GM19099 (cell line): ENCODE measurements around the gene RNF208.

Source experiments
- POLR2A ChIP-seq: IDR thresholded peaks from 3 replicates; pipeline ENCODE4 v1.6.1; 2011; ENCODE audit warnings: low read depth; ENCODE audit not compliant: insufficient read length; ENCODE audit errors: extremely low read depth

The RNF208 gene

DNA sequence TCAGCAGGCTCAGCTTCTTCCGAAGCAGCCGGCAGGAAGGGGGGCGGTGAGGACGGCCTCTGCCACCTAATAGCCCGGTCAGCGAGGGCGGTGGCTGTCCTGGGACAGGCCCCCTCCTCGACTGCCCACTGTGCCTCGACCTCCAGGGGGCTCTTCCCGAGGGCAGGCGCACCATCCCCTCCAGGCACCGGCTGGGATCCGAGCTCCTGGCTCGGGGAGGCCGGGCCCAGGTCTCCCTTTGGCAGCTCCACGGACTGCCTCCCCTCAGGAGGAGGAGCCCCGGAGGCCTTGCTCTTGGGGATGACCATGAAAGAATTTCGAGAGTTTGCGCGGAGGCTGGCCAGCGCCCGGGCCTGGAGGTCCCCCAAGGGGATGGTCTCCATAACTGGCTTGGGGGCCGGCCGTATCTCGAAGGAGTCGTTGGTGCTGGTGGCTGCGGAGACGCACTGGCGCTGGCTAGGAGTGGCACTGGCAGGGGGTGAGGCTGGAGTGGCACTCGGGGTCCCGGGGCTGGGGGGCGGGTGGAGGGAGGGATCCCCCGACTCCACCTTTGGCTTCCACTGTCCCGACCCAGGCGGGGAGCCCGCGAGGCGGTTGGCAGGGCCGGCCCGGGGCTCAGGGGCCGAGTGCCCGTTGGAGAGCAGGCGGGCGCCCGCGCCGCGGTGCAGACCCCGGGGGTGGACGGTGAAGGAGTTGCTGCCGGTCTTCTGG, 22.5 kb downstream of the RNF208 start:
- no peak for TF ChIP-seq POLR2A

DNA sequence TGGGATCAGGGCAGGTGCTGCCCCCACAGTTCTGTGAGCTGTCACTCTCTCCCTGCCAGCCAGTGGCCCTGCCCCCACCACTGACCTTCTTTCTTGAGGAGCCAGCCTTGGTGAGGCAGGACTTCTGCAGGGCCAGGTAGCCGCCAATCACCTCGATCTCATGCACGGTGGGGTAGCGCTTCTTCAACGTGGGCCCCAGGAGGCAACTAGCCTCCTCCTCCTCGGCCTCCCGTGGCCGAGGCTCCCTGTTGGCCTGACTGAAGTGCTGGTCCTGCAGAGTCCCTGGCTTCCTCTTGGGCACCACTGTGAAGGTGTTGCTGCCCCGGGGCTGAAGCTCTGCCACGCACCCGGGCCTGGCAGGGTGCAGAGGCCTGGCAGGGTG, 23.1 kb downstream of the RNF208 start:
- TF ChIP-seq POLR2A, result no peak

DNA sequence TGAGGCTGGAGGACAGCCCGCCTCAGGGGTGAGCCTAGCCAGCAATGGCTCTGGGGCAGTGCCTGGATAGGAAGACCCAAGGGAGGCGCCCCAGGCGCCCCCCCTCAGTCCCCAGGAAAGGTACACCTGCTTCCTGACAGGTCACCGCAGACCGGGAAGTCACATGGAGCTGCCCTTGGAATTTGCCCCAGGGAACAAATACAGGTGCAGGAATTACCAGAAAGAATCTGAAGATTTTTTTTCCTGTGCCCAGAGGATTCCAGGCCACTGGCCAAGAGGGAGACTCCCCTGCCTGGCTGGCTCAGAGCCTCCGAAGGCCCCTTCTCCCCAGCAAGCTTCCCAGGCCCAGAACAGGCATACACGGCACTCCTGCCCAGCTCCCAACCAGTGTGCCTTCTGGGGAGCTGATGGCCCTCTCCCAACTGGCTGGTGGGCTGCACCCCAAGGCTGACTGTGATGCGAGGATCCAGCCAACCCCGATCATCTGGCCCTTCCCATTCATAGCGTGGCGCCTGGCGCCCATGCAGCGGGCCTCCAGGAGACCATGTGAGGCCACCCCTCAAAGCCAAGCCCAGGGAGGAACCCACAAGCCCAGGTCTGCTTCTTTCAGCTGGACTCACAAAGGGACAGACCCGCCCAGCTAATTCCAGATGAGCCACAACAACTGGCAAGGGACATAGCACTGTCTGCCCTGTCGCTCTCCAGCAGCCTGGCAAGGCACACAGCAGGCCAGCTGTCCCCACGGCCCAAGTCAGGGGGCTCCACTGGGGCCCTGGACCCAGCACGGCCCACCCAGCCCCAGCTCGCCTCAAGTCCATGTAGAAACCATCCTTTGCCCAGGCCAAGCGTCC, 23.8 kb downstream of the RNF208 start:
- TF ChIP-seq POLR2A, result no peak

DNA sequence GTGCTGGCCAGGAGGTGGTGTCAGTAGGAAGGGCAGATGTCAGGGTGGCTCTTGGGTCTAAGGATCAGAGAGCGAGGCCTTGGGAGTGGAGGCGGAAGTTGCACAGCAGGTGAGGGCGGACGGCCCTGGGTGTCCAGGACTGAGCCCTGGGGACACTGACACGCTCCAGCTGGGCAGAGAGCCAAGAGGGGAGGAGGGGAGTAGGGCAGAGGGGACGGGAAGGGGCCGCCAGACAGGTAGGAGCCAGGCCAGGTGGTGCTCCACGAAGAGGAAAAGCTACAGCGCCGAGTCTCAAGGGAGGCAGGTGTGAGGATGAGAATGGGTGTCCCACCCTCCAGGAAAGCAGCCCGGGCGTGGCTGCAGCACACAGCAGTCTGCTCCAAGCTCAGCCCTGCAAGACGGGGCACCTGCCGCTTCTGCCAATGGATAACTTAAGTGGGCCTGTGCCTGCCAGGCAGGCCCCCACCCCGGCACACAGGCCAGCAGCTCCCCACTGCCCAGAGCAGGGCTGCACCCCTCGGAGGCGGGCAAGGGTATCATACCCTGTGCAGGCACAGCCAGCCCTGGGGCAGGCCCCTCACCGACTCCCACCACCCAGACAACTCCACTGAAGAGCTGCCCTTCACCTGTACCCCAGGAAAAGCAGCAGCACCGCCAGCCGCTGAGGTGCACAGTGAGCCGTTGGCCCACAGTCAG, 26.4 kb downstream of the RNF208 start:
- TF ChIP-seq POLR2A, result no peak

DNA sequence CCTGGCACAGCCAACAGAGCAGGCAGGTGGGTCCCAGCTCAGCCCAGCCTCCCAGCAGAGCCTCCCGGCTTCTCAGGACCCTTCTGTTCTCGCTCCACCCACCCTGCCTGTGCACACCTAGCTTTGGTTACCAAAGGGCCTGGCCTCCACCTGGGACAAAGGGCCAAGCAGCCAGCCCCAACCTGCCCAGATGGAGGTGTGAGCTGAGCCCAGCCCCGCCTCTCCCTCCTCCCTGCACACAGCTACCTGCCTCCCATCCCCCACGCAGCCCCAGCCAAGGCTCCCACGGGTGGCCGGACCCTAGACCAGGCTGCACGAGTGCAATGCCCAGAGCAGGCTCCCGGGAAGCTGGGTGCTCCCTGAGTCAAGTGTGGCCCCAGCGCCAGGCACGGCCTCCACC, 27.1 kb downstream of the RNF208 start:
- TF ChIP-seq POLR2A, result no peak

DNA sequence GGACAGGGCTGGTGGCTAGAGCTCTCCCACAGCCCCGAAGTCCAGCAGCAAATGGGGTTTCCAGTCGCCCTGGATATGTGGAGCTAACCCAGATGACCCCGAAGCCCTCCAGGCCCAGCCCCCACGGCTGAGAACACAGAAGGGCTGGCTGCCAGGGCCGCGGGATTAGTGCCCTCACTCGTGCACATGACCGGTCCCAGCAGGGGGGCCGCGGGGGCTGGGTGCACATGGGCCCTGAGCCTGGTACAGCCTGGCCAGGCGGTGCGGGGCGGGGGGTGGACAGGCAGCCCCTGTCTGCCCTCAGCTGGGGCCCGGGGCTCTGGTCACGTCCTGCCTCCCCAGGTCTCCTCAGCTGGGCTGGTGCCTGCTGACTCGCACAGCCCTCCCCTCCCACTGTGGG, 27.7 kb downstream of the RNF208 start:
- TF ChIP-seq POLR2A, result no peak

DNA sequence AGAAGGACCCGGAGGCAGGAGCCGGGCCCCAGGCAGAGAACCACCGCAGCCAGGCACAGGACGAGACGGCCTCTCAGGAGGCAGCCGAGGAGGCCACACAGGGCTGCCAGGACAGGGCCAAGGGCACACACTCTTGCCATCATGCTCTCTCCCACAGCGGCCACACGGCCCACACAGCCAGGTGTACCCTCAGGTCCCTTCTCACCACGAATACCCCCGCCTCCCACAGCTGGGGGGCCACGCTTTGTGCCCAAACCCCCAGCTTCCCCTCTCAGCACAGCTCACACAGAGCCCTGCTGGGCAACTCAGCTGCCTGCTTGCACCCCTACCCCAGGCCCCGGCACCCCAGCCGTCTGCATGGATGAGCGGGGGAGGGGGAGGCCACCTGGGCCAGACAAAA, 28.3 kb downstream of the RNF208 start:
- TF ChIP-seq POLR2A, result no peak

DNA sequence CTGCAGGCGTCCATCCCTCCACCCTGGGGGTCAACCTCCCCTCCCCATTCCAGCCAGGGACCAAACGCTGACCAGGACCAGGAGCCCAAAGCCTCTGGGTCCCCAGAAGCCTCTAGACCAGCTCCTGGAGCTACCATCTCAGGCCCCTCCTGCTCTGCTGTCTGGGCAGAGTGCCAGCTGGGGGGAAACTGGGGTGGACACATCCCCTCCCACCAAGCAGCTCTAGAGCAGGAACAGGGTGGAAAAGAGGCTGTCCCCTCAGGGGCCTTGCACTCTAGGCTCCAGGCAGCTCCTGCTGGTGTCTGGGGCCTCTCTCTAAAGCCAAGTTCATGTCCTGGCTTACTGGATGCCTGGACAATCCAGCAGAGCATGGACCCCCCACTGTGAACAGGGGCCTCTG, 29.2 kb downstream of the RNF208 start:
- no peak for TF ChIP-seq POLR2A

DNA sequence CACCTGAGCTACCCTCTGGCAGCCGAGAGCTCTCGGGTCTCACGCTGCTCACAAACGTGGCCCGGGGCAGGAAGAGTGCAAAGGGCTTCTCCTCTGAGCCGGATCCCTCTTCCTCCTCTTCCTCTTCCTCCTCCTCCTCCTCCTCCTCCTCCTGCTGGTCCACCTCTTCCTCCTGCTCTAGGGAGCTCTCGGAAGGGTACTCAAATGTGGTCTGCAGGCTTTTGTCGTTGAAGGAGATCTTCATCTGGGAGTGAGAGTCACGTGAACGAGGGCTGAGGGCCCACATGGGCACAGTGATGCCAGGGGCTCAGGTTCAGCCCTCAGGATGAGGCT, 29.6 kb downstream of the RNF208 start:
- TF ChIP-seq POLR2A, result no peak

DNA sequence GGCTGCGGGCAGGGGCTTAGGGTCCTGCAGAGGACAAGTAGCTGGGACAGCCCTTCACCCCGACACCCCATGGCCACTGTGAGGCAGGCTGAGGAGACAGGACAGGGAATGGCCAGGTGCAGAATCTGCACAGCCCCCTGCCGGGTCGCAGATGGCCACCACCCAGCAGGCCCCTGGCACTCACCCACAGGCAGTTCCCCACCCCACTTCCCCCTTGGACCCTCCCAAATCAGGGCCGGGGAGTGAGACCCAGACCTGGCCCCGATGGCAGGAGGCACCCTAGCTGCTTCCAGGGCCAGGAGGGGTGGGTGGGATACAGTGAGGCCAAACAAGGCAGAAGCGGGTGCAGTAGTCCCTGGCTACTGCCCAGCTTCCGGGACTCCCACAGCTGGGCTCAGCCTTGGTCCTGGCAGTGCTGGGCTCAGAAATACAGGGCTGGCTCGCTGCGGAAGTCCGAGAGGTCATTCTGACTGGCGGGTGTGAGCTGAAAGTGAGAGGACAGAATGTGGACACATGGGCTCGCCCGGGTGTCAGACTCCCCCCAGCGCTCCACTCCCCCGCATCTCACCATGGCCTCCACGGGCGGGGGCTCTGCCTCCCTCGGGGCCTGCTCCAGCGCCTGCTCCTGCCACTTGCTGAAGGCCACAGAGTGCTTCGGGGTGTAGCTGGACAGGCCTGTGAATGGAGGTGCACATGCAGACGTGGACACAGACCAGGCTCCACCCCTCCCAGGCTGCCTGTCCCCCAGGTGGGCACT, 30.2 kb downstream of the RNF208 start:
- TF ChIP-seq POLR2A, result no peak

DNA sequence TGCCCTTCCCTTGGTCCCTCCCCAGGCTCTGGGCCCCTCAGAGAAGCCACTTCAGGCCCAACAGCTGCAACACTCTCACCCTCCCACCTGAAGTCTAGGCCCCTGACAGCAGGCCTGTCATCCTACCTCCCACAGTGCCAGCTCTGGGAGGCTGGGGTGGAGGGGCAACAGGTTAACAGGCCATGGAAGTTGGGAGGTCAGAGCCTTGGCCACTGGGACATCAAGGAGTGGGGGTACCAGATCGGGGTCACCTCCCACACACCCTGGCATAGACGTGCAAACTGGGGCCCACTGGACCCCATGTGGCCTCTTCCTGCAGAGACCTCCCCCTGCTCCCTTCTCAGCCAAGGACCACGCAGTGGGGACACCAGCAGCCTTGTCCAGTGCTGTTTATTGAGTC, 30.8 kb downstream of the RNF208 start:
- no peak for TF ChIP-seq POLR2A

DNA sequence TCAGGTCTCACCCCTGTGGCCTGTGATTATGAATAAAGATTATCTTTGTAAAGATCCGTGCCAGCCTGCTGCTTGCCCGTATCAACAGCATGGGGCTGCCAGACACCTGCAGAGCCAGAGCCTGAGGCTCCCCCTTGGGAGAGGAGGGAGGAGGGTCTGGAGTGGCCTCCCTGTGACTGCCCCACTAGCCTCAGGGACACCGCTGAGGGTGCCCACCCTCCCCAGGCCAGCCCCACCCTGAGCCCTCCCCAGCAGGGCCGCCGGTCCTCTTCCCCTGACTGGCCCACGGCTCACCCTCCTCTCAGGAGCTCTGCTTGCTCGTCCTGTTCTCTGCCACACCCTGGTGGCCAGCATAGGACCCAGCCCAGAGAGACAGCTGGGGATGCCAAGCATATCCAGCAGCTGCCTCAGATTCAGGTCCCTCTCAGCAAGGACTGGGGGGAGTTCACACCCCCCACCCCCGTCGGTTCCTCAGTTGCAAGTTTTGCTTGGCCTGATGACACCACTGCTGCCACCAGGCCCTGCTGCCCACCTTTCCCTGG, 31.7 kb downstream of the RNF208 start:
- no peak for TF ChIP-seq POLR2A

DNA sequence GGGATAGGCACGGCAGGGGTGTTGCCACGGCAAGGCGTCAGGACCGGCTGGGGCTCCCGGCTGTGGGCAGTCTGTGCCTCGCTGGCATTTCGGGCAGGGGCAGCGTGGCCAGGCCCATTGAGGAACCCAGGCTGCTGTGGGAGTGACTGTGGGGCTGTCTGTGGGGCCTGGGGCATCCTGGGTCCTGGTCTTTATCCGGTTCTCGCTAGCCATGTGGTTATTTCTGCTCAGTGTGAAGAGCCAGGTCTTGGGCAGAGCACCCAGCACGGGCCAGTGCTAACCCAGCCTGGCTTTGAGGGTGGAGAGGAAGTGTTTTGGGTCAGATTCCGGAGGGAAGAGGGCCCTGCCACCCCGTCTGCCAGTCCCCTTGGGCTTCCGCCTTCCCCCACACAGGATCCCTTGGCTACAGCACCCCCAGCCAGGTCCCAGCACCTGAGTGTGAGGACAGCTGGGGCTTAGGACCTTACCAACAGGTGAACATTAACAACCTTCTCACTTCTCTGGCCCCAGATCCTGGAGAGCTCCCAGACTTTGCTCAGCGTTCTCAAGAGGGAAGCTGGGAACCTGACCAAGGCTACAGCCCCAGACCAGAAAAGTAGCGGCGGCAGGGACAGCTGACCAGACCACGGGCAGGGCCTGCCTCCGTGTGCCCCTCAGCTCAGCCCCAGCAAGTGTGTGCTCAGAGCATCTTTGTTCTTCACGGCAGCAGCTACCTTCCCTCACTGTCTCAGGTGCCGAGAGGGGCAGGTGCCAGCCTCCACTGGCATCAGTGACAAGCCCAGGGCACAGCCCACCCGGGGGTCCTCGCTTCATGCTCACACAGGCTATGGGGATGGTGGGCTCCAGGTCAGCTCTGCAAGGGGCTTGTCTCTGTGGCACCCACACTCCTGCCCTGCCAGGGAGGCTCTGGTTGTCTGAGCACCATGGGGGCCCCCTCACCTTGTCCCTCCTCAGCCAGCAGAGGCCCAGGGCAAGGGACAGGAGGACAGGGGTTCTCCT, 32.4 kb downstream of the RNF208 start:
- no peak for TF ChIP-seq POLR2A
